GM12891 (cell line): ENCODE measurements around the gene GIMAP5.
A peak's percentile ranks its signal among the peaks of the same experiment; 100 is the strongest.

Experiments
- DNase-seq: peaks from one replicate; pipeline ENCODE4 v3.0.0; 2011; ENCODE audit warnings: low spot score; ENCODE audit not compliant: insufficient read length
- FAIRE-seq: peaks from 2 replicates; lab custom pipeline; 2011; peaks lifted over from hg19 to GRCh38; lab: Jason Lieb, UNC
- PAX5 ChIP-seq: IDR thresholded peaks from 2 replicates; pipeline ENCODE4 v1.6.1; 2011; ENCODE audit warnings: low read length, moderate library complexity, mild to moderate bottlenecking; ENCODE audit not compliant: insufficient read depth, severe bottlenecking
- POLR2A ChIP-seq: IDR thresholded peaks from 2 replicates; pipeline ENCODE4 v1.6.1; 2011; ENCODE audit warnings: low read depth, low read length, control low read depth
- POLR2AphosphoS5 ChIP-seq: IDR thresholded peaks from 2 replicates; pipeline ENCODE4 v1.6.1; 2011; ENCODE audit warnings: low read depth, low read length, control low read depth
- POU2F2 ChIP-seq: IDR thresholded peaks from 2 replicates; pipeline ENCODE4 v1.6.1; 2011; ENCODE audit warnings: low read depth, mild to moderate bottlenecking, control low read depth, low read length, moderate library complexity
- SPI1 ChIP-seq: IDR thresholded peaks from 2 replicates; pipeline ENCODE4 v1.6.1; 2011; ENCODE audit warnings: low read depth, low read length, control low read depth
- TAF1 ChIP-seq: IDR thresholded peaks from 2 replicates; pipeline ENCODE4 v1.6.1; 2011; ENCODE audit warnings: low read depth, low read length, control low read depth

GIMAP5 gene

DNA sequence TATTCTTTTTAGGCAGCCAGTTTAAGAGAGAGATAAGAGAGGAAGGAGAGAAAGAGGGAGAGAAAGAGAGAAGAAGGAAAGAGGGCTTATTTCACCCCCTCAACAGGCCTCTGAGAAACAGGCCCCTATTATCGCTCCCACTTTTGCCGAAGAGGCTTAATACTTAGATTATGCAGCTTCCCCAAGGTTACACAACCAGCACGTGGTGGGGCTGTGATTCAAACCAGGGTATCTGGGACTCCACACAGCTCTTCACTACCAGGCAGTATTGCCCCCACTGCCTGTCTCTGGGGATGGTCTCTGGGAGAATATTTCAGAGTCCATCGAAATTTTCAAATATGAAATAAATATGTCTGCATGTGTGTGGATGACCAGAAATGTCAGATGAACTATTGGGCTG, 17.8 kb upstream of the GIMAP5 start:
- TF ChIP-seq PAX5 (no peak), SPI1 (no peak), POLR2A (no peak), TAF1 (no peak), POU2F2 (no peak), POLR2AphosphoS5 (no peak)
- DNase-seq (no peak), FAIRE-seq (no peak)

DNA sequence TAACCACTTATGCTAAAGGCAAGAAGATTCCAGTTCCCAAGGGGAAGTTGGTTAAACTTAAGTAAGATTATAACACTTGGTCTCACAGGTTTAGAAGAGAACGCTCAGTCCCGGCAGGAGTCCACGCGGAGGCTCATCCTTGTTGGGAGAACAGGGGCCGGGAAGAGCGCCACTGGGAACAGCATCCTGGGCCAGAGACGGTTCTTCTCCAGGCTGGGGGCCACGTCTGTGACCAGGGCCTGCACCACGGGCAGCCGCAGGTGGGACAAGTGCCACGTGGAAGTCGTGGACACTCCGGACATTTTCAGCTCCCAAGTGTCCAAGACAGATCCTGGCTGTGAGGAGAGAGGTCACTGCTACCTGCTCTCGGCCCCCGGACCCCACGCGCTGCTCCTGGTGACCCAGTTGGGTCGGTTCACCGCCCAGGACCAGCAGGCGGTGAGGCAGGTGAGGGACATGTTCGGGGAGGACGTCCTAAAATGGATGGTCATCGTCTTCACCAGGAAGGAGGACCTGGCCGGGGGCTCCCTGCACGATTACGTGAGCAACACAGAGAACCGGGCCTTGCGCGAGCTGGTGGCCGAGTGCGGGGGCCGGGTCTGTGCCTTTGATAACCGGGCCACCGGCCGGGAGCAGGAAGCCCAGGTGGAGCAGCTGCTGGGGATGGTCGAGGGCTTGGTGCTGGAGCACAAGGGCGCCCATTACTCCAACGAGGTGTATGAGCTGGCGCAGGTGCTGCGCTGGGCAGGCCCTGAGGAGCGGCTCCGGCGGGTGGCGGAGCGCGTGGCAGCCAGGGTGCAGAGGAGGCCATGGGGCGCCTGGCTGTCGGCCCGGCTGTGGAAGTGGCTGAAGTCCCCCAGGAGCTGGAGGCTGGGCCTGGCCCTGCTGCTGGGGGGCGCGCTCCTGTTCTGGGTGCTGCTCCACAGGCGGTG, 17.0 kb upstream of the GIMAP5 start:
- no peak for FAIRE-seq
- TF ChIP-seq POU2F2 (no peak), TAF1 (no peak), SPI1 (no peak), PAX5 (no peak), POLR2A (no peak), POLR2AphosphoS5 (no peak)
- DNase-seq, result no peak

DNA sequence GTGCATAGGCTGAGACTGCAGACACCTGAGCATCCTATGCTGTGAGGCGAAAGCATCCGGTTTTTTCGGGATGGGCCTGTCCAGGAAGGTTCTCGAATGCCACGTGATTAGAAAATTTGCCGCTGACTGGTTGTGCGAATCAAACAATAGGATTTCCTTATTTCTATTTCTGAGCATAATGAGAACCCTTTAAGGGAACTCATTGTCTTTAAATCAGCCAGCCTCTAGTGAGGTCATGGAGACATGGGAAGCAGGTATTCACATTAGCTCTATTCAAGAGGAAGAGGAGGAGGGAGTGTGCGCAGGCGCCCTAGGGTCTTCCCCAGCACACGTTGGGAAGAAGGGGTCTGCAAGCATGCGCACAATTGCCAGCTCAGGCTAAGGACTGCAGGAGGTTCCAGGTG, 15.2 kb upstream of the GIMAP5 start:
- TF ChIP-seq POLR2AphosphoS5 (no peak), PAX5 (no peak), POLR2A (no peak), SPI1 (no peak), TAF1 (no peak), POU2F2 (no peak)
- DNase-seq, result no peak
- FAIRE-seq, result no peak

DNA sequence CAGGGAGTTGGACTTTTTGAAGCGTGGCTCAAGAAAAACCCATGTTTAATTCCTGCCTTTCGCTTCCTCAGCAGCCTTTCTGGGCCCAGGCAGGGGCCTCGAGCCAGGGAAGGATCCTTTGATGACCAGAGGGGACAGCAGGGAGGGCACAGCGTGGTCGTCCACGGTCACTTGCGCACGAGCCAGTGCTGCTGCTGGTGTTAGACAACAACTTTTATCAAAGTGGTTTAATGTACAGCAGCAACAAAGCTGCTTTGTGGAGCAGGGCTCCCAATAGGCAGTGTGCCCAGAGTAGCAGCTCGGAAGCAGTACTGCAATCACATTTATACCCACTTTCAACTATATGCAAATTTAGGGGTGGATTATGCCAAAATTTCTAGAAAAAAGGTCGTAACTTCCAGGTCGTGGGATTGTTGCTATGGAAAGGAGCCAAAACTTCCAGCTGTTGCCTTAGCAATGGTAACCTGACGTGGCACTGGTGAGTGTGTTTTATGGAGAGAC, 14.7 kb upstream of the GIMAP5 start:
- no peak for DNase-seq

DNA sequence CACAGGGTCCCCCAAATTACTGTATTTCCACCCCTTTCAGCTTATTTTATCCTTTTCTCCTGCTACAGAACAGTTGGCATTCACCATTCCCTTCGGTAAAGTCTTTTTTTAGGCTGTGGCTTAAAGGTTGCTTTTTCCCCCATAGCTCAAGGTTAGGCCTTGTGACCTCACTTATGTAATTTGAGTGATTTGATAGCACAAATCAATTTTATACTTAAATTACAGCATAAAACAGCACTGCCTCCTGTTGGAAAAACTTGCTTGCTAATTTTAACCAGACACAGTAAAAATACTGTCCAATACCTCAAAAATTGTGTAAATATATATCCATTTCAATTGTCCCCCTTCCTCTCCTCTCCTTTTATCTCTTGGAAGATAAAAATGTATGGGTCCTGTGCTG, 13.8 kb upstream of the GIMAP5 start:
- FAIRE-seq, result no peak
- no peak for DNase-seq
- TF ChIP-seq POLR2AphosphoS5, result no peak
- no peak for TF ChIP-seq TAF1
- no peak for TF ChIP-seq SPI1
- TF ChIP-seq POU2F2, result no peak
- TF ChIP-seq POLR2A, result no peak
- TF ChIP-seq PAX5, result no peak

More for the DNA sequence above, 14.7 kb upstream of the GIMAP5 start:
- TF ChIP-seq POLR2A (no peak), SPI1 (no peak), PAX5 (no peak), TAF1 (no peak), POU2F2 (no peak), POLR2AphosphoS5 (no peak)
- FAIRE-seq, result peak; percentile 13

DNA sequence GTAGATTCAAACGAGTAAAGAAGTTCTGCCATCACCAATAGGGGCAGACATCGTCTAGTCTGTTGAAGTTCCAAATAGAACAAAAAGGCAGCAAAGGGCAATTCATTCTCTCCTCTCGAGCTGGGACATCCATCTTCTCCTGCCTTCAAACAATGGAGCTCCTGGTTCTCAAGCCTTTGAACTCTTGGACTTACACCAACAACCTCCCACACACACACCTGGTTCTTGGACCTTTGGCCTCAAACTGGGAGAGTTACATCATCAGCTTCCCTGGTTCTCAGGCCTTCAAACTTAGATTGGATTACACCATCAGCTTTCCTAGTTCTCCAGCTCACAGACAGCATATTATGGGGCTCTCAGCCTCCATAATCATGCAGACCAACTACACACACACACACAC, 9.8 kb upstream of the GIMAP5 start:
- FAIRE-seq (no peak), DNase-seq (no peak)
- TF ChIP-seq POLR2A (no peak), TAF1 (no peak), PAX5 (no peak), POU2F2 (no peak), POLR2AphosphoS5 (no peak), SPI1 (no peak)

DNA sequence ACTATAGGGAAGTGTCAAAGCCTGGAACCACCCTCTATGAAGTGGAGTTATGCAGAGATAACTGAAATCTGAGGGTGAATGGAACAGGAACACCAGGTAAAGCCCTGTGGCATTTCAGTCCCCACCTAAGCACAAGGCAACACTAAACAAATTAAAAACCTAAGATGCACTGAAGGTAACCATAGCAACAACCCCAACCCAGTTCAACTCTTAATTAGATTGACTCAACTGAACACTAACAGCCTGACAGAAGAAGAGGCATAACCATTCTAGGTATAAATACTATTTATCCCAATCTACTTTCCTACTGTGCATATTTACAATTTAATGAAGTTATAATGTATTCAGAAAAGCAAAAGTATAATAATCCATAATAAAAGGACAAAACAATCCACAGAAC, 9.2 kb upstream of the GIMAP5 start:
- TF ChIP-seq TAF1 (no peak), PAX5 (no peak), POU2F2 (no peak), SPI1 (no peak), POLR2A (no peak), POLR2AphosphoS5 (no peak)
- FAIRE-seq (no peak), DNase-seq (no peak)

DNA sequence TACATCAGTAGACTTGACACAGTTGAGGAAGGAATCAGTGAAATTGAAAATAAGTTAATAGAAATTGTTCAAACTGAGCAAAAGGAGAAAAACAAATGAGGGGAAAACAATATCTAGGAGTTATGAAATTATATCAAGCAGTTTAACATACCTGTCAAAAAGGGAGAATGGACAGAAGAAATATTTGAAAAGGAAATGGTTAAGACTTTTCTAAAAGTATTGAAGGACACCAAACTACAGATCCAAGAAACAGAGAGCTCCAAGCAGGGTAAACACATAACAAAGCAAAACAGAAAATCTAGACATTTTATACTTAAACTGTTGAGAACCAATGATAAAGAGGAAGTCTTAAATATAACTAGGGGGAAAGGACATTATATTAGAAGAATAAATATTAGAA, 8.6 kb upstream of the GIMAP5 start:
- TF ChIP-seq PAX5 (no peak), POLR2AphosphoS5 (no peak), POU2F2 (no peak), POLR2A (no peak), SPI1 (no peak), TAF1 (no peak)

DNA sequence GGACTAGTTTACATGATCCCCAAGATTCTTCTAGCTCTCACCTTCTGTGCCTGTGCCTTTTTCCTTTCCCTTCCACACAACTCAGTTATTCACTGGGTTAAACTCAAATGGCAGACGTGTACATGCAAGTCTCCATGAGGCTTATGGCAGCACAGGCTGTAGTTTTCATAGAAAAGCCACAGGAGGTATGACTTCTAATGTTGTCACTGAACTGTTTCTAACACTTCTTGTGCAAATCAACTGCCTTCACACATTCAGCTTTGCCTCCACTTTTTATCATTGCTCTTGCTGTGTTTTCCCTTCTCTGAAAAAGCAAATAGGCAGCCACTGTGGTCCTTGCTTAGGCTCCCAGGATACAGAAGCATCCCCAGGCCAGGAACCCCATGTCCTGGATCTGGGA, 5.3 kb upstream of the GIMAP5 start:
- FAIRE-seq (peak; percentile 50), DNase-seq (no peak)
- TF ChIP-seq POLR2A, result no peak
- TF ChIP-seq TAF1, result no peak

More for the DNA sequence above, 8.6 kb upstream of the GIMAP5 start:
- DNase-seq (no peak), FAIRE-seq (no peak)

DNA sequence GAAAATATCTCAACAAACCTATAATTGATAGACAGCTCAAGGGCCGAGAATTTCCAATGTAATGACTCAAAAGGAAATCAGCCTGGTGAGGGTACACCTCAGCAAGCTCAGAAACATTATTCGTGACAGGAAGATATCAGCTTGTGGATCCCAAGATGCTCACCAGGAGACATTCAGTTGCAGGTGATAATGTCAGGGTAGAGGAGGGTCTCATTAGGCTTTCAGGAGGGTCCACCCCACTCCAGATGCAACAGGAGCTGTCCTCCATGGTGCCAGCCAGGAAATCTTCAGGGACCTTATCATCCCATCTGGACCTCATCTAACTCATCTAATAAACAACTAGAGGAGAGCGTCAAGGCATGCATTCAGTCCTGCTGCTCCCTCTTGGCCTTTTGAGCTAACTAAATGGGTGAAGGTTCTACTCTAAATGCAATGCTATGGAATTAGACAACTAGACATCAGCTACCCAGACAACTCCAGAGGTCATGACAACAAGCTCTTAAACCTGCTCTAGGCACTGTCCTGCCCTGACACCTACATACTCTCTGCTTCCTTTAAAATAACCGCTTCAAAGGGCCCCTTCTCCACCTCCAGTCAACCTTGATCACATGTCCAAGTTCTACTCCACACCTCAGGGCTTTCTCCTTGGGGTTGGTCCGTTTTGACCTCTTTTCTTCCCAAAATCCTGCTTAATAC, 4.3 kb upstream of the GIMAP5 start:
- no peak for TF ChIP-seq POU2F2
- no peak for TF ChIP-seq TAF1
- TF ChIP-seq PAX5, result no peak
- TF ChIP-seq POLR2AphosphoS5, result no peak
- TF ChIP-seq SPI1, result no peak
- TF ChIP-seq POLR2A, result no peak
- DNase-seq (no peak), FAIRE-seq (peak; percentile 9)
